ENCODE measurements around the gene CNOT1.
A peak's percentile ranks its signal among the peaks of the same experiment; 100 is the strongest.
"Not testable (repeated sequence)": the region's sequence is repeated elsewhere in the genome, so short reads cannot be mapped to it uniquely, and the experiment has no call there.

The CNOT1 gene

DNA sequence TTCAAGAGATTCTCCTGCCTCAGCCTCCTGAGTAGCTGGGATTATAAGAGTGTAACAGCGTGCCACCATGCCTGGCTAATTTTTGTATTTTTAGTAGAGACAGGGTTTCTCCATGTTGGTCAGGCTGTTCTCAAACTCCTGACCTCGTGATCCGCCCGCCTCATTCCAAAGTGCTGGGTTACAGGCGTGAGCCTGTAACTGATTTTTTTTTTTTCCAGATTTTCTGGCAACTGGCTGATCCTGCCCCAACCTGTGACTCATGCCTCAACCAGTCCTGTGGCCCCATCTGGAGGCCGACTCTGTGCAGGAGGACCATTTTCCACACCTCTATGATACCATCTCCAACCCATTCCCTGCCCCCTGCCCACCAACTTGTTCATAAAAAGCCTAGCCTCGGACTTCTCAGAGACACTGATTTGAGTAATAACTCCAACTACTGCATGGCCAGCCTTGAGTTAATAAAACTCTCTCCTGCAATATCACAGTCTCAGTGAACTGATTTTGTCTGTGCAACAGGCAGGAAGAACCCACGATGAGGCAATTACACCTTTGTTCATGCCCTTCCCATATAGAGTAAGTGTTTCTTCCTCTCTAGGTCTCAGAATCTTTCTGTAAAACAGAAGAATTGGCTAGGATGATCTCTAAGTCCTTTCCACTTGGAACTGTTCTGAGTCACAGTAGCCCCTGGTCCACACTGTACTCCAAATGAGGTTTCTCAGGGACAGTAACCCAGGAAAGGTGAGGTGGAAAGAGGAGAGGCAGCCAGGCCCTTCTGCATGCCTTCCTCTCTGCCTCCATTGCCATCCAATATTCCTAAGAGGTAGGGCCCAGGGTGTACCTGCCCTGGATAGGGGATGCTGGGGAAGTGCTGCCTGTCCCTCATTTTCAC lies 8.8 kb upstream of the CNOT1 start:
- DNase-seq, result no peak

- DNase-seq, result not testable (repeated sequence)
Observed at GRCh38 chr16:58637021-58637420, 7.4 kb upstream of the CNOT1 start.

DNA sequence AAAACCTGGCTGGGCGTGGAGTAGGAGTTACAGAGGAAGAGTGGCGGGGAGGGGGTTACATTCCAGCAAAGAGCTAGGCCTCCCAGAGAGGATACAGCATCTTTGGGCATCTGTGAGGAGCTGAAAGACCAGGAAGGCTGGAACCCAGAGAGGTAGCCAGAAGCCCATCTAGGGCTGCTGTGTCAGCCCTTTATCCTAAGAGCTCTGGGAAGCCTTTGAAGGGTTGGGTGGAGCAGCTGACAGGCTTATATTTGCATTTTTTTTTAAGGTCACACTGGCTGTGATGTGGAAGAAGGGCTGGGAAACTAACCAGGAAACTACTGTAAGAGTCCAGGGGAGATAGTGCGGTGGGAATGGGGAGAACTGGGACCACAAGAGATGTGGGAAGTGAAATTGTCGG lies 6.8 kb upstream of the CNOT1 start:
- no peak for DNase-seq

DNA sequence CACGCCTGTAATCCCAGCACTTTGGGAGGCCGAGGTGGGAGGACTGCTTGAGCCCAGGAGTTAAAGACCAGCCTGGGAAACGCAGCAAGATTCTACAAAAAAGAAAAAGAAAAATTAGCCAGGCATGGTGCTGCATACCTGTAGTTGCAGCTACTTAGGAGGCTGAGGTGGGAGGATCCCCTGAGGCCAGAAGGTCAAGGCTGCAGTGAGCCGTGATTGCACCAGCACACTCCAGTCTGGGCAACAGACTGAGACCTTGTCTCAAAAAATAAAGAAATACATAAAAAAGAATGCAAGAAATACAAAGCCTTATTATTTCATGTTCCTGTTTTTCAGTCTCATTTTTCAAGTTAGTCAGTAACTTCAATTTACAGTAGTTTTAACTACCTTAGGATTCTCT lies 5.9 kb upstream of the CNOT1 start:
- no peak for DNase-seq

DNA sequence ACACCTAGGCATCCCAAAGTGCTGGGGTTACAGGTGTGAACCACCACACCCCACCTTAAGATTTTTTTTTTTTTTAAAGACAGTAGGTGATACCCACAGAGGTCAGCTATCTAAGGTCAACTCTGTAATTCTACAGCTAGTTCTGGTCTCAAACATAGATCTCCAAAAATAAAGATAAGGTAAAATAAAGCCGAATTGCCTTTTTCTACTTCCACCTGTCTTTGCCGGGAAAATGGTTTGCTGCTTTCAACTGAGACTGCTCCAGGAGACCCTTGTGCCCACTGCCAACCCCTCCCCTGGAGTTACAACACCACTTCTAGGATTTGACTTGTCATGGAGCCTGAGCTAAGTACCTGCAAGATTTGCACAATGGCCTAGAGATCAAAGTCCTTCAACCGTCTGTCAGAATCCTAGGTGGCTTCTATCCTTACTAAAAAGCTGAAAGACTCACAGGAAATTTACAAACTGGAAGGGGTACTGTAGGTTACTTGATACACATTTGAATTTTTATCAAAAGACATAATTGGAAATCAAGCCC lies 4.7 kb upstream of the CNOT1 start:
- no peak for DNase-seq

GRCh38 chr16:58628845-58629732 lies 537 bp downstream of the CNOT1 start:
- peak; percentile 57 for DNase-seq

GRCh38 chr16:58624209-58624608 lies 5.4 kb downstream of the CNOT1 start:
- no peak for DNase-seq

- DNase-seq, result no peak
Observed at GRCh38 chr16:58620396-58620795, 9.2 kb downstream of the CNOT1 start.

GRCh38 chr16:58615280-58615679 lies 14.3 kb downstream of the CNOT1 start:
- DNase-seq, result no peak

DNA sequence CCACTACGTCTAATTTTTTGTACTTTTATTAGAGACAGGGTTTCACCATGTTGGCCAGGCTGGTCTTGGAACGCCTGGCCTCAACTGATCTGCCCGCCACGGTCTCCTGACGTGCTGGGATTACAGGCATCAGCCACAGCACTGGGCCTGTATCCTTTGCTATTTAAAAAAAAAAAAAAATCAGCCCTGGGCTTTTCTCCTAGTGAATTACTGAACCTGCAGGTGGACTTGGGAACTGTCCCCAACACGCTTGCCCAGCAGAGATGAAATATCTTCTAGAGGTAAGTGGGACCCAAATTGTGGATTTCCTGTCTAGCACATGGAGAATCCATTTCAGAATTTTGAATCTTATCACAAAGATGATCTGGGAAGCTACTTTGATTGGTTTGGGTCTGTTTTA lies 14.8 kb downstream of the CNOT1 start:
- DNase-seq, result no peak

DNA sequence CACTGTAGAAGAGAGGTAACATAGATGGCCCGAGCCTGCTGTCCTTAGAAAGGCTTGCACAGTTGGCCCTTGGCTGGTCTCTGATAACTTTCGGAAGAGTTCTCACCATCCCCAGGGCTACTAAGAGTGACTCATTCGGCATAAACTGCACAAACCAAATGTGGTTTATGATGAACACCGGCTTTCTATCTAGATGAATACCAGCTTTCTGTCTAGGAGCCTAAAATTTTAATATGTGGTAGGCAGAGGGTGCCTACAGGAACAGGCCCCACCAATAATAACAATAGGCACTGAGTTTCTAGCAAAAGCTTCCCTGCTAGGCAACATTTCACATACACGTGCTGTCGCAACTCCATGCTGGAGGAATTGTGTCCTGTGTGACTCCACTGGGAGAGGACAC lies 15.4 kb downstream of the CNOT1 start:
- no peak for DNase-seq

GRCh38 chr16:58612965-58613364 lies 16.7 kb downstream of the CNOT1 start:
- not testable (repeated sequence) for DNase-seq

GRCh38 chr16:58608601-58609136 lies 21.0 kb downstream of the CNOT1 start:
- no peak for DNase-seq

- DNase-seq, result no peak
Observed at GRCh38 chr16:58605562-58605961, 24.1 kb downstream of the CNOT1 start.

- no peak for DNase-seq
Observed at GRCh38 chr16:58591083-58591482, 38.5 kb downstream of the CNOT1 start.

DNA sequence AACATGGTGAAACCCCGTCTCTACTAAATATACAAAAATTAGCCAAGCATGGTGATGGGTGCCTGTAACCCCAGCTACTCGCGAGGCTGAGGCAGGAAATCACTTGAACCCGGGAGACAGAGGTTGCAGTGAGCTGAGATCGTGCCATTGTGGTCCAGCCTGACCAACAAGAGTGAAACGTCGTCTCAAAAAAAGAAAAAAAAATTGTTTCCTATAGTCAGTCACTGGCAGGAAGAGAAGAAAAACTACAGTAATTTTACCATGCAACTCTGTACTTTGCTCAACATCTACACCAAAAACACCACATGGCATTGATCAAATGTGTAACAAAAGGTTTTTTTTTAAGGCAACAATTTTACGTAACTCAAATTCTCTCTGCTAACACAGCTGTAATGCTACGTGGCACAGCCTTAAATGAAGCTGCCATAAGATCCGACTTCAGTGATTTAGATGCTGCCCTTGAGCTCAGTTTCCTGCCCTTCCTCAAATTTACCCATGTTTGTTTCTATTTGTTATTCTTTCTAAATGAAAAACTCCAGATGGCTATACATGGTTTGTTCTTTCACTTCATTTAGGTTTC lies 40.2 kb downstream of the CNOT1 start:
- no peak for DNase-seq

DNA sequence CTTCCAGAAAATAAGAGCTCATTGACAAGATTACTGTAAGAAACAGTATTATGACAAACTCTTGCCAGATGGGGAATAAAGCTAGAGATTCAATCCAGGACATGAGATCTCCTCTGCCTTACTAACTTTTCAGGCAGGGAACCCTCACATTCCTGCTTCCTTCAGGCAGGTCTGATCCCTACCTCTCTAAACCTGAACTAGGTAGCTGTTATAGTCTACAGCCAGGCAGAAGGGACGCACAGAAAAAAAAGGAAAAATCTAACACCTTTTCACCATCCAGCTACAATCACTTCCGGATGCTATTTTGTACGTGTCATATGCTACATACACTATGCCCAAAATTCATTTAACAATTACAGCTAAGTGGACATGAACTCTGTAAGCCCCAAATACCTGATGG lies 41.2 kb downstream of the CNOT1 start:
- DNase-seq, result no peak

DNA sequence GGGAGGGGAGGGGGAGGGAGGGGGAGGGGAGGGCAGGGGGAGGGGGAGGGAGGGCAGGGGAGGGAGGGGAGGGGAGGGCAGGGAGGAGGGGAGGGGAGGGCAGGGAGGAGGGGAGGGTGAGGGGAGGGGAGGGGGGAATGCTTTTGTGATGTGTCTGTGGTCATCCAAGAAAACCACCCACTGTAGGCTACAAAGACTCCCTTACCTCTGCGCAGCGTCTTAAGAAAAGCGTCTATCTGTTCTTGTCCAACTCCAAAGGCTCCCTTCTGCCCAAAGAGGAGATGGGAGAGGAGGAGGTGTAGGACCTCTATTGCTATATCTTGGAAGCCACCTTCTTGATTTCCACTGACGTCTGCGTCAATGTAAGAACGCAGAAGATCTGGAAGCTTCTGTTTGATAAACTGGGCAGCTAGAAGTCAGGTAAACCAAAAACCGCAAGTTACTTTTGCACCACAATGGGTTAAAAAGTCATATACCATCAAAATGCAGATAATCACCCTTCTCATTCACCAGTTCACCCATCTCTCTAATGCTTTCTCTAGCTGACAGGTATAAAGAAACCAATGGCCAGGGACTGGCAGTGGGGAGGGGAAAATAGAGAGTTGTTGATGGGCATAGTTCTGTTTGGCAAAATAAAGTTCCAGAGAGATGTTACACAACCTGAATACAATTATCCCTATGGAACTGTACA lies 43.1 kb downstream of the CNOT1 start:
- no peak for DNase-seq

GRCh38 chr16:58584831-58585505 lies 44.7 kb downstream of the CNOT1 start:
- no peak for DNase-seq

DNA sequence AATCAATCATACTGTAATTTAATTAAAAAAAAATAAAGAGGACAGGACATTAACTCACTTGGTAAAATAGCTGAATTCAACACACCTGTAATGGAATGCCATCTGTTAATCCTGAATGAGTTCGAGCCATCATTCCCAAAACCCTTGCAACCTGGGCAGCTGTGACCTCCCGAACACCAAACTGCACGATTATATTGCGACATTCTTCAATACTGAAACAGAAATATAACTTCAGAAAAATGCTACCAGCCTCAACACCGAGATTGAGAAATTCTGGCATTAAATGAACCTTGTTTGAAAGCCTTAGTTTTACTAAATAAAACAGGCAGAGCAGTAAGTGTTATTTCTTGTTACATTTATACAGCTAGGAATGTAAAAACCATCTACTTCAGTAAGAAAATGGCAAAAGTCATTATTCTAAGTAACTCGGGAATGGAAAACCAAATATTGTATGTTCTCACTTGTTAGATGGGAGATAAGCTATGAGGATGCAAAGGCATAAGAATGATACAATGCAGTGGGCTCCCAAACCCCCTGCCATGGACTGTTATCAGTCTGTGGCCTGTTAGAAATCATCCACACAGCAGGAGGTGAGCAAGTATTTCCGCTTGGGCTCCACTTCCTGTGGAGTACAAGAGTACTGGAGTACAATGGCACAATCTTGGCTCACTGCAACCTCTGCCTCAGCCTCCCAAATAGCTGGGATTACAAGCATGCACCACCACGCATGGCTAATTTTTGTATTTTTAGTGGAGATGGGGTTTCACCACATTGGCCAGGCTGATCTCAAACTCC lies 46.5 kb downstream of the CNOT1 start:
- DNase-seq, result no peak

DNA sequence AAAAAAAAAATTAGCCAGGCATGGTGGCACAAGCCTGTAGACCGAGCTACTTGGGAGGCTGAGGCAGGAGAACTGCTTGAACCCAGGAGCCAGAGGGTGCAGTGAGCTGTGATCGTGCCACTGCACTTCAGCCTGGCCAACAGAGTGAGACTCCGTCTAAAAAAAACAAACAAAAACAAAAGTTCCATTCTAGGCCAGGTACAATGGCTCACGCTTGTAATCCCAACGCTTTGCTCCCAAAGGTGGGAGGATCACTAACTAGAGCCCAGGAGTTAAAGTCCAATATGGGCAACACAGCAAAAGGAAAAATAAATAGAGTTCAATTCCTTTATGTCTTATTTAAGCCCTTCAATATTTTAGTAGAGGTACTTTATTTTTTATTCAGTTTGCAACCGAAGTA lies 47.5 kb downstream of the CNOT1 start:
- no peak for DNase-seq

Data from CD4-positive, alpha-beta T cell treated with Interleukin-15 for 1 hour (primary cell).